GM12878 (cell line): ENCODE results near the gene TRIM8. TPM values are rescaled to one million over a fixed set of nuclear protein-coding genes. Genes with fewer than 3 reads are reported as not detected.
A peak's percentile ranks its signal among the peaks of the same experiment; 100 is the strongest.

ENCODE experiments used
- ATAC-seq: fragments of 200-7000 bp; cut with Tn5 transposase; 3 replicates; pipeline ENCODE4 v1.9.1; 2020; ENCODE audit warnings: mild to moderate bottlenecking, moderate library complexity
- BruUV-seq: library from RNA; stranded (reverse); fragments of 400-500 nt; replicated peaks from 2 replicates; lab custom pipeline; 2021; lab: Mats Ljungman, UMichigan
- CTCF ChIA-PET: fragments of 300-600 bp; sonication (Branson Sonifier 250); formaldehyde crosslinking; extraction: SDS; loops from one replicate; lab custom pipeline; 2021; ENCODE audit warnings: inconsistent platforms; lab: Yijun Ruan, JAX
- POLR2A ChIA-PET: fragments of 350-600 bp; formaldehyde crosslinking; extraction: SDS; loops from one replicate; lab custom pipeline; 2021; ENCODE audit warnings: inconsistent platforms; lab: Charles Lee
- RAD21 ChIA-PET: fragments of 300-600 bp; sonication (Branson Sonifier 250); formaldehyde crosslinking; loops from one replicate; lab custom pipeline; 2023; ENCODE audit warnings: antibody characterized with exemption; ENCODE audit not compliant: unreplicated experiment; lab: Charles Lee
- SMC1A ChIA-PET: fragments of 300-600 bp; sonication (Branson Sonifier 250); formaldehyde crosslinking; loops from one replicate; lab custom pipeline; 2023; ENCODE audit not compliant: unreplicated experiment, uncharacterized antibody; lab: Charles Lee
- DNase-seq: peaks from one replicate; pipeline ENCODE4 v3.0.0-alpha.2; 2011; ENCODE audit warnings: low read depth, low spot score
- FAIRE-seq: peaks from 3 replicates; lab custom pipeline; 2011; peaks lifted over from hg19 to GRCh38; lab: Jason Lieb, UNC
- H2AFZ ChIP-seq: 2 replicates; pipeline ENCODE4 v1.6.0; 2011; ENCODE audit warnings: low read depth, low read length, control low read depth; ENCODE audit not compliant: control insufficient read depth
- H3K27ac ChIP-seq: 2 replicates; pipeline ENCODE4 v1.5.1; 2011; ENCODE audit warnings: control low read depth; ENCODE audit not compliant: control insufficient read depth, insufficient read depth
- H3K27me3 ChIP-seq, 2 experiments: replicated peaks in 1 of 2; 2 replicates each; pipeline versions ENCODE4 v1.6.0 to v1.6.1; 2011; ENCODE audit warnings: low read length in 1 of 2; ENCODE audit not compliant: control insufficient read depth in 2 of 2, insufficient read depth in 2 of 2
- H3K36me3 ChIP-seq, 2 experiments: 2 replicates each; pipeline ENCODE4 v1.5.1; 2011; ENCODE audit warnings: low read length in 1 of 2; ENCODE audit not compliant: control insufficient read depth in 2 of 2, insufficient read depth in 2 of 2
- H3K4me1 ChIP-seq: 2 replicates; pipeline ENCODE4 v1.6.1; 2011; ENCODE audit warnings: mild to moderate bottlenecking, low read length, moderate library complexity, mixed read lengths; ENCODE audit not compliant: control insufficient read depth, insufficient read depth
- H3K4me2 ChIP-seq: 2 replicates; pipeline ENCODE4 v1.6.0; 2011; ENCODE audit warnings: control low read depth; ENCODE audit not compliant: control insufficient read depth, insufficient read depth
- H3K4me3 ChIP-seq: fragments of 200-600 bp; sonication (generic); 2 replicates; pipeline ENCODE4 v1.5.1; 2016
- H3K79me2 ChIP-seq: 2 replicates; pipeline ENCODE4 v1.6.0; 2011; ENCODE audit warnings: low read length; ENCODE audit not compliant: control insufficient read depth, insufficient read depth
- H3K9ac ChIP-seq: 2 replicates; pipeline ENCODE4 v1.8.0; 2011; ENCODE audit warnings: low read length, control low read depth, mixed read lengths; ENCODE audit not compliant: control insufficient read depth, insufficient read depth
- H3K9me3 ChIP-seq: replicated peaks from 3 replicates; pipeline ENCODE4 v1.5.1; 2011; ENCODE audit warnings: mild to moderate bottlenecking, low read length; ENCODE audit not compliant: control insufficient read depth, insufficient read depth
- H4K20me1 ChIP-seq: 2 replicates; pipeline ENCODE4 v1.6.0; 2011; ENCODE audit not compliant: control insufficient read depth, insufficient read depth
- MEF2B ChIP-seq: fragments of 450-650 bp; IDR thresholded peaks from 2 replicates; pipeline ENCODE4 v1.6.1; 2018; ENCODE audit warnings: mild to moderate bottlenecking, moderate library complexity; ENCODE audit not compliant: partially characterized antibody, poor library complexity, severe bottlenecking
- PBX3 ChIP-seq: IDR thresholded peaks from 2 replicates; pipeline ENCODE4 v1.6.1; 2011; ENCODE audit warnings: mild to moderate bottlenecking, low read depth, low read length, moderate library complexity; ENCODE audit not compliant: insufficient replicate concordance
- PKNOX1 ChIP-seq: fragments of 450-650 bp; IDR thresholded peaks from 2 replicates; pipeline ENCODE4 v1.6.1; 2016; ENCODE audit warnings: mild to moderate bottlenecking
- SMC3 ChIP-seq: IDR thresholded peaks from 2 replicates; pipeline ENCODE4 v1.6.1; 2011; ENCODE audit warnings: low read length, improper control_type of control experiment, borderline replicate concordance
- WGBS: methylation state at CpG from one replicate; pipeline ENCODE4 v1.1.6; 2016; ENCODE audit warnings: low lambda C conversion rate; ENCODE audit not compliant: insufficient replicate concordance, insufficient coverage; ENCODE audit errors: missing lambda C conversion rate; 5-methylcytosine and 5-hydroxymethylcytosine counted together
- in situ Hi-C: fragments of 300-500 bp; cut with MboI; formaldehyde crosslinking; loops from 9 replicates; pipeline ENCODE4 v1.14.3; 2018; ENCODE audit warnings: mixed read lengths
- intact Hi-C: fragments of 100-400 bp; cut with micrococcal nuclease; formaldehyde crosslinking; loops from one replicate; pipeline ENCODE4 v1.14.2; 2022; ENCODE audit not compliant: unreplicated experiment
- polyA plus RNA-seq, 11 experiments: library from polyadenylated mRNA; depleted of rRNA in 4 of 11; unstranded in 6 of 11; stranded (reverse) in 5 of 11; fragments of >200 nt; fragmentation: Nextera tagmentation in 4 of 11; fragmentation: Illumina TruSeq in 1 of 11; extraction: Ambion mirVana in 4 of 11; extraction: Trizol in 1 of 11; gene quantifications; 1 replicate in 1 of 11; 2 replicates in 10 of 11; pipeline versions ENCODE4 v1.2.1 to v1.2.3, GENCODE V29; 2011 to 2016; ENCODE audit warnings: inconsistent platforms in 2 of 11, missing spikeins in 2 of 11, low read depth in 1 of 11
- total RNA-seq, 4 experiments: library from RNA; depleted of rRNA in 3 of 4; stranded (reverse); fragments of >200 nt in 3 of 4; fragmentation: Illumina TruSeq in 1 of 4; extraction: Trizol in 1 of 4; gene quantifications; 2 replicates each; pipeline versions ENCODE4 v1.2.1 to v1.2.3, GENCODE V29; 2013 to 2021

TRIM8 gene
- total and polyA plus RNA-seq, 10 of the 15 experiments (the other 5 are each of a cell fraction or from before 2014, with no cell fraction given), result 7.9 to 53.2 (median 24.6) TPM

- peak; percentile 85 for TF ChIP-seq MEF2B
- peak; percentile 57 for TF ChIP-seq PBX3
- TF ChIP-seq PKNOX1, result peak; percentile 75
- no peak for TF ChIP-seq SMC3
- TF ChIP-seq, all 136 proteins: peak for 3
- H3K27me3 ChIP-seq, result no peaks in the 10 kb centered on the region
- DNase-seq (no peak), FAIRE-seq (no peak), ATAC-seq (no peak)
- peak overlapping the region; percentile 96 for H3K27ac ChIP-seq
- peak overlapping the region; percentile 93 for H3K4me3 ChIP-seq
- intact Hi-C loops, result loop anchor here (2.0 to 10.0 kb wide), 3 partner anchors 65 to 547 kb away; partner anchors contain the start of genes NFKB2 and NT5C2
- RAD21 ChIA-PET, result interaction anchor here (1.6 to 5.0 kb wide), 5 partner anchors 13 to 64 kb away, joined by 6 to 59 read pairs (median 35); partner anchors contain the start of genes ARL3 and SFXN2
- no TSS peak for BruUV-seq
- SMC1A ChIA-PET, result interaction anchor here (3.8 to 9.3 kb wide), 2 partner anchors 12 to 28 kb away, joined by 27 to 103 read pairs; no protein-coding TSS in a partner anchor
- peaks cover 91% of the 10 kb centered on the region for H3K79me2 ChIP-seq
- 32% methylated on average over 7 of the region's 7 CpGs for WGBS
- in situ Hi-C loops, result no loop called here
- peak overlapping the region; percentile 99 for H3K9ac ChIP-seq
- H4K20me1 ChIP-seq, result no peaks in the 10 kb centered on the region
- H3K4me2 ChIP-seq, result peak overlapping the region; percentile 98
- no peak overlapping the region for H2AFZ ChIP-seq
- no peaks in the 10 kb centered on the region for H3K9me3 ChIP-seq
- H3K4me1 ChIP-seq, result peaks cover 54% of the 10 kb centered on the region
- no peaks in the 10 kb centered on the region for H3K36me3 ChIP-seq
- CTCF ChIA-PET, result interaction anchor here (13.5 kb wide), 1 partner anchor 29 kb away, joined by 128 read pairs; no protein-coding TSS in a partner anchor
- POLR2A ChIA-PET, result interaction anchor here (0.6 to 14.1 kb wide), 5 partner anchors 8 to 66 kb away, joined by 3 to 151 read pairs (median 36); partner anchors contain the start of genes ARL3 and SFXN2
Observed at GRCh38 chr10:102647443-102648268, 3.4 kb downstream of the TRIM8 start.
